22Rv1 (cell line): Measurements from ENCODE around the gene C1orf74.

Experiments
- ZFX ChIP-seq: fragments of 450-650 bp; IDR thresholded peaks from 2 replicates; pipeline ENCODE4 v1.6.1; 2017; ENCODE audit warnings: antibody characterized with exemption, borderline replicate concordance
- TF ChIP-seq, protein P1 (sequence below): fragments of 450-650 bp; IDR thresholded peaks from 2 replicates; pipeline ENCODE4 v1.5.1; 2017; ENCODE audit warnings: mild to moderate bottlenecking

DNA sequence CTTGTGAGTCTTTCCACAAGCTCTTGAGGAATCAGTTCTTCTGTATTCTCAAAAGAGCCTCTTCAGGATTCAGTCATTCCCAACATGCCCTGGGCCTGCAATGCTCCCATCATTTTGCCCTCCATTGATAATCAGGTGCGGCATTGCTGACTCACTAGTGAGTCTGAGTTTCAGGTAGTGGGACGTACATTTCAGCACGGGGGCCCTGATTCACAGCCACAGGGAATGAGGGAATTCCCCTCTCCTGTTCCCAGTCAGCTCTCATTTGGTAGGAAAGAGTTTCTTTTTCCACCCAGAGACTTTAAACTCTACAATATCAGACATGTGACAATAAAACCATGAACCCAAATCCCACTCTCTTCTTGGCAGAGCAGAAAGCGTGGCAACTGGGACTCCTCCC lies 25.3 kb upstream of the C1orf74 start:
- TF ChIP-seq, protein P1, sequence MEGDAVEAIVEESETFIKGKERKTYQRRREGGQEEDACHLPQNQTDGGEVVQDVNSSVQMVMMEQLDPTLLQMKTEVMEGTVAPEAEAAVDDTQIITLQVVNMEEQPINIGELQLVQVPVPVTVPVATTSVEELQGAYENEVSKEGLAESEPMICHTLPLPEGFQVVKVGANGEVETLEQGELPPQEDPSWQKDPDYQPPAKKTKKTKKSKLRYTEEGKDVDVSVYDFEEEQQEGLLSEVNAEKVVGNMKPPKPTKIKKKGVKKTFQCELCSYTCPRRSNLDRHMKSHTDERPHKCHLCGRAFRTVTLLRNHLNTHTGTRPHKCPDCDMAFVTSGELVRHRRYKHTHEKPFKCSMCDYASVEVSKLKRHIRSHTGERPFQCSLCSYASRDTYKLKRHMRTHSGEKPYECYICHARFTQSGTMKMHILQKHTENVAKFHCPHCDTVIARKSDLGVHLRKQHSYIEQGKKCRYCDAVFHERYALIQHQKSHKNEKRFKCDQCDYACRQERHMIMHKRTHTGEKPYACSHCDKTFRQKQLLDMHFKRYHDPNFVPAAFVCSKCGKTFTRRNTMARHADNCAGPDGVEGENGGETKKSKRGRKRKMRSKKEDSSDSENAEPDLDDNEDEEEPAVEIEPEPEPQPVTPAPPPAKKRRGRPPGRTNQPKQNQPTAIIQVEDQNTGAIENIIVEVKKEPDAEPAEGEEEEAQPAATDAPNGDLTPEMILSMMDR, result no peak
- no peak for TF ChIP-seq ZFX
